ENCODE measurements around the gene TRIM17.
A peak's percentile ranks its signal among the peaks of the same experiment; 100 is the strongest.

Gene TRIM17, protein sequence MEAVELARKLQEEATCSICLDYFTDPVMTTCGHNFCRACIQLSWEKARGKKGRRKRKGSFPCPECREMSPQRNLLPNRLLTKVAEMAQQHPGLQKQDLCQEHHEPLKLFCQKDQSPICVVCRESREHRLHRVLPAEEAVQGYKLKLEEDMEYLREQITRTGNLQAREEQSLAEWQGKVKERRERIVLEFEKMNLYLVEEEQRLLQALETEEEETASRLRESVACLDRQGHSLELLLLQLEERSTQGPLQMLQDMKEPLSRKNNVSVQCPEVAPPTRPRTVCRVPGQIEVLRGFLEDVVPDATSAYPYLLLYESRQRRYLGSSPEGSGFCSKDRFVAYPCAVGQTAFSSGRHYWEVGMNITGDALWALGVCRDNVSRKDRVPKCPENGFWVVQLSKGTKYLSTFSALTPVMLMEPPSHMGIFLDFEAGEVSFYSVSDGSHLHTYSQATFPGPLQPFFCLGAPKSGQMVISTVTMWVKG

GRCh38 chr1:228416217-228416933 is at the start of gene TRIM17:
Gene TRIM17 (minus strand): TSS chr1:228416861. CDS start chr1:228415072, 1,789 bp downstream.
- peak; percentile 66 for DNase-seq
- Mint-ChIP-seq H3K27me3 (peaks cover 50% of the 10 kb centered on the region), H3K9me3 (no peaks in the 10 kb centered on the region), H3K4me1 (peaks cover 24% of the 10 kb centered on the region), H3K4me3 (peak within 1 kb of the TSS; percentile 72), H3K36me3 (peaks cover 4% of the 10 kb centered on the region), H3K27ac (no peak within 1 kb of the TSS)
- CTCF ChIA-PET = no interaction called here

DNA sequence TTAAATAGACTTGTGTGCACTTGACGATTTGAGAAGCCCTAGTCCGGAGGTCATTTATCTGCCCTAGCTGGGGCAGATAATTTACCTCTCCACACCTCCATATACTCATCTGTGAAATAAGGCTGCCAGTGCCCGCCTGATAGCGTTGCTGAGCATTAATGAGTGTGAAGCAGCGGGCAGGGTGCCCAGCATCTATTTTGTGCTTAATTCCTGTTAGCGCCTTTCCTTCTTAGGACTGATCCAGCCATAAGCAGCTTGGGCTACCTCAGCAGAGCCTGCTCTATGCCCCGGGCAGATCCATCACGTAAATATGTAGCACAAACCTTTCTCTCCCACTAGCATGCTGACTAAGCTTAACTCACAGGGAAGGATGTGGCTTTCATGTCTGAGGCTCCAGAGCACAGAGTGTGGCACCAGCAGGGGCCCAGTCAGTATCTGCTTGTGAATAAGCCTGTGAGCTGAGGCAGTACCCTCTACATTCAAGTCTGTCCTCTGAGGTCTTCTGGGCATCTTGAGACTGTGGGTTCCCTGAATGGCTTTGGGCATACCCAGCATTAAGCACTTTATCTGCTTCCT is 49.0 kb upstream of the TRIM17 start:
- Mint-ChIP-seq H3K36me3 (peaks cover 17% of the 10 kb centered on the region), H3K9me3 (no peaks in the 10 kb centered on the region), H3K27me3 (peaks cover 32% of the 10 kb centered on the region), H3K4me3 (peak overlapping the region; percentile 89), H3K27ac (peak overlapping the region; percentile 94), H3K4me1 (peaks cover 64% of the 10 kb centered on the region)
- DNase-seq = peak; percentile 50
- CTCF ChIA-PET = interaction anchor here (1.3 to 1.5 kb wide), 4 partner anchors 8 to 35 kb away, joined by 3 to 9 read pairs (median 7); partner anchors contain the start of gene RNF187

GRCh38 chr1:228465141-228465540 is 48.5 kb upstream of the TRIM17 start:
- CTCF ChIA-PET = interaction anchor here (0.9 to 1.5 kb wide), 7 partner anchors 8 to 334 kb away, joined by 3 to 9 read pairs (median 5); partner anchors contain the start of gene RNF187
- no peak for DNase-seq
- Mint-ChIP-seq H3K27me3 (peaks cover 29% of the 10 kb centered on the region), H3K27ac (peak overlapping the region; percentile 94), H3K4me1 (peaks cover 68% of the 10 kb centered on the region), H3K9me3 (no peaks in the 10 kb centered on the region), H3K36me3 (peaks cover 17% of the 10 kb centered on the region), H3K4me3 (peak overlapping the region; percentile 89)

DNA sequence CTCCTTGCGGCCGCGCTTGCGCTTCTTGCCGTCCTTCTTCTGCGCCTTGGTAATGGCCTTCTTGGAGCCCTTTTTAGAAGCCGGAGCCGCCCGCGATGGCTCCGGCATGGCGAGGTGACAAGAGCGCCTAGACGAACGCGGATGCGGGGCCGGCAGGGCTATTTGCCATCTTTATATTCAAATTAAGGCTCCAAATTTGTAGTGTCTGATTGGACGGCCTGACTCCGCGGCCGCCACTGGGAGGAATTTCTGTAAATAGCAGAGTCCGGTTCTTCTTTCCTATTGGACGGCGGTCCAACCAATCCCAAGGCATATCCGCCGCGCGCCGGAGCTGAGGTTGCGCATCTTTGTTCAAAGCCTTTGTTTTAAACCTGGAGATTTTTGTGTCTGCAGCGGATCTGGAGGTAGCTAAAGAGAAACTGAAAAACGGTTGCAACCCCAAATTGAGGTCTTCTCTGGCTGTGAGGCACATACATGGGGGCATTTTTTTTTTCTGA is 47.9 kb upstream of the TRIM17 start:
- CTCF ChIA-PET = interaction anchor here (0.9 to 1.5 kb wide), 5 partner anchors 9 to 333 kb away, joined by 3 to 6 read pairs (median 3); no protein-coding TSS in a partner anchor
- Mint-ChIP-seq H3K9me3 (no peaks in the 10 kb centered on the region), H3K27me3 (peaks cover 23% of the 10 kb centered on the region), H3K4me3 (peak overlapping the region; percentile 89), H3K27ac (peak overlapping the region; percentile 94), H3K4me1 (peaks cover 70% of the 10 kb centered on the region), H3K36me3 (peaks cover 17% of the 10 kb centered on the region)
- peak; percentile 96 for DNase-seq

DNA sequence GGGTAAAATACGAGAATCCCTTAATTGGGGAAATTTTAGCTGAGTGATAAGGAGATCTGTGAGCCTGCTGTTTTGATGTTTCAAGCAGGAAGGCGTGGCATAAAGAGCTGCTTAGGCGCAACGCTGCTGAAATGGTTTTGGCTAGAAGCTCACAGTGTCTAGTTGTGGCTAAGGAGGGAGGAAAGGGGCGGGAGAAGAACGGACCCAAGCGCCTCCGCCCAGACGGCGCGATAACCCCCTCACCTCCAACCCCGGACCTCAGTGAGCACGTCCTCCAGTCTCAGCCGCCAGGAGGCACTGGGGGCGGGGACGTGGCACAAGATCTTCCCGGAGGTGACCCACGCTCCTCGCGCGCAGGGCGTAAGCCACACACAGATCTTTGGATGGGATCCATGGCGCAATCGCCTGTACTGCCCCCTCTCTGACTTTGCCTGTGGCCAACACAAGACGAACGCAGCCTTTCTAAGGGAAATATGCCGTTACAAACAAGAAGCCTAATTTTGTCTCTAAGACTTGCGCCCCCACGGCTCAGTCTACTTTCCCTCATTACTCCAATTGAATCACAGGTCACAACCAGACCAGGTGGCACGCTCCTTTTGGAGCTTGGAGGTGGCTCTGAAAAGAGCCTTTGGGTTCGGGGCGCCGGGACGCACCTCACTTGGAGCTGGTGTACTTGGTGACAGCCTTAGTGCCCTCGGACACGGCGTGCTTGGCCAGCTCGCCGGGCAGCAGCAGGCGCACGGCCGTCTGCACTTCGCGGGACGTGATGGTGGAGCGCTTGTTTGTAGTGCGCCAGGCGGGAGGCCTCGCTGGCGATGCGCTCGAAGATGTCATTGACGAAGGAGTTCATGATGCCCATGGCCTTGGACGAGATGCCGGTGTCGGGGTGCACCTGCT is 47.1 kb upstream of the TRIM17 start:
- peaks cover 75% of the 10 kb centered on the region for H3K4me1 Mint-ChIP-seq
- peak; percentile 89 for DNase-seq
- H3K27me3 Mint-ChIP-seq = peaks cover 16% of the 10 kb centered on the region
- CTCF ChIA-PET = interaction anchor here (0.7 to 1.4 kb wide), 6 partner anchors 9 to 333 kb away, joined by 3 to 6 read pairs (median 4); no protein-coding TSS in a partner anchor
- peak overlapping the region; percentile 89 for H3K4me3 Mint-ChIP-seq
- no peaks in the 10 kb centered on the region for H3K9me3 Mint-ChIP-seq
- H3K36me3 Mint-ChIP-seq = peaks cover 20% of the 10 kb centered on the region
- H3K27ac Mint-ChIP-seq = peak overlapping the region; percentile 94

DNA sequence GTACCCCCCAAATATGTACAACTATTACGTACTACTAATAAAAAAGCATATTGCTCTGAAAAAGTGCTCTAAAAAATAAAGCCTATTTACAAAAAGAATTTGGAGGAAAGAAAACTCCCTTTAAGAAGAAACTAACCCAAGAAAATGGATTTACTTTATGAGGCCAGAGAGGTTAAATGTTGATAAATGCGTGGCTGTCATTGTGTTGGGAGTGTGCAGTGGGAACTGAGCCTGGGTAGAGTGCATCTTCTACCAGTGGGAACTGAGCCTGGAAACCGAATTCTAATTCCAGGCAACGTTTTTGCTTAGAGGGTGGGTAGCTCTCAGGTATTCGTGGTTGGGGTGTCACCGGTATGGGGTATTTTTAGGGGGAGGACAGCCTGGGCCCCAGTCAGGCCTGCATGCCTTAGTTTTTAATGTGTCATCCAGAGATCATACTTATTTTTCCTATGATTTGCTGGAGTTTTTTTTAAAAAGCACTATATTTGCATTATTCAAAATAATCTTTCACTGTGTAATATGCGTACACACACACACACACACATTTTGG is 46.4 kb upstream of the TRIM17 start:
- Mint-ChIP-seq H3K4me1 (peaks cover 75% of the 10 kb centered on the region), H3K36me3 (peaks cover 21% of the 10 kb centered on the region), H3K27me3 (peaks cover 15% of the 10 kb centered on the region), H3K4me3 (peak overlapping the region; percentile 89), H3K27ac (peak overlapping the region; percentile 94), H3K9me3 (no peaks in the 10 kb centered on the region)
- CTCF ChIA-PET = interaction anchor here (0.7 to 1.4 kb wide), 3 partner anchors 15 to 50 kb away, joined by 3 to 4 read pairs (median 3); no protein-coding TSS in a partner anchor
- DNase-seq = no peak

DNA sequence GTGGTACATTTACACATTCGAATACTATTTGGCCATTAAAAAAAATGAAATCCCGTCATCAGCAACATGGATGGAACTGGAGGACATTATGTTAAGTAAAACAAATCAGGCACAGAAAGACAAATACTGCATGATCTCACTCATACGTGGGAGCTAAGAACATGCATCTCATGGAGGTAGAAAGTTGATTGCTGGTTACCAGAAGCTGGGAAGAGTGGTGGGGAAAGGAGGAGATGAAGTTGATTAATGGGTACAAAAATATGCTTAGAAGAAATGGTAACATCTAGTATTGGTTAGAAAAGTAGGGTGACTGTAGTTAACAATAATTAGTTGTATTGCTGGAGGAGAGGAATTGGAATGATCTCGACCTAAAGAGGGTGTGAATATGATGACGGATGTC is 45.9 kb upstream of the TRIM17 start:
- H3K27ac Mint-ChIP-seq = peak overlapping the region; percentile 94
- H3K4me3 Mint-ChIP-seq = peak overlapping the region; percentile 89
- H3K9me3 Mint-ChIP-seq = no peaks in the 10 kb centered on the region
- DNase-seq = no peak
- CTCF ChIA-PET = interaction anchor here (1.0 kb wide), 1 partner anchor 15 kb away, joined by 3 read pairs; no protein-coding TSS in a partner anchor
- H3K4me1 Mint-ChIP-seq = peaks cover 75% of the 10 kb centered on the region
- peaks cover 13% of the 10 kb centered on the region for H3K27me3 Mint-ChIP-seq
- H3K36me3 Mint-ChIP-seq = peaks cover 21% of the 10 kb centered on the region

DNA sequence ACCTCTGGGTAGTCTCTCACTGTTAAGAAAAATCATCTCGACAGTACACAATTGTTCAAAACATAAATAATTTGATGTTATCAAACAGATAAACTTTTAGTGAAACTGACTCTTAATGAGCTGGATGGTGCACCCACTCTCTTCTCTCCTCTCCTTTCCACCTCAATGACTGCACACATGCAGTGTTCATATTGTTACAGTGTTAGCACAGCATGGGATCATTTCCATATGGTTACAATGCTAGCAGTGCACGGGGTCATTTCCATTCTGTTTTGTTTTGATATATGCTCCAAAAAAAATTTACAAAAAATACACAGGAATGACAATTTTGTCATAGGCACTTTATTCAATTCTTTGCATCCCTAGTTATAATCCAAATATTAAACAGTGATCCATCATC is 44.2 kb upstream of the TRIM17 start:
- no peak for DNase-seq
- H3K27me3 Mint-ChIP-seq = peaks cover 9% of the 10 kb centered on the region
- H3K4me3 Mint-ChIP-seq = peak overlapping the region; percentile 46
- no peaks in the 10 kb centered on the region for H3K9me3 Mint-ChIP-seq
- H3K36me3 Mint-ChIP-seq = peaks cover 21% of the 10 kb centered on the region
- CTCF ChIA-PET = interaction anchor here (4.4 kb wide), 1 partner anchor 12 kb away, joined by 16 read pairs; no protein-coding TSS in a partner anchor
- peaks cover 72% of the 10 kb centered on the region for H3K4me1 Mint-ChIP-seq
- no peak overlapping the region for H3K27ac Mint-ChIP-seq

GRCh38 chr1:228459091-228459993 is 42.7 kb upstream of the TRIM17 start:
- Mint-ChIP-seq H3K4me3 (peak overlapping the region; percentile 89), H3K27me3 (peaks cover 9% of the 10 kb centered on the region), H3K36me3 (peaks cover 23% of the 10 kb centered on the region), H3K27ac (peak overlapping the region; percentile 99), H3K4me1 (peaks cover 68% of the 10 kb centered on the region), H3K9me3 (no peaks in the 10 kb centered on the region)
- peak; percentile 78 for DNase-seq
- CTCF ChIA-PET = interaction anchor here (1.1 to 4.4 kb wide), 5 partner anchors 13 to 460 kb away, joined by 3 to 16 read pairs (median 9); no protein-coding TSS in a partner anchor

GRCh38 chr1:228457396-228458176 is 40.9 kb upstream of the TRIM17 start:
- peak; percentile 92 for DNase-seq
- H3K9me3 Mint-ChIP-seq = no peaks in the 10 kb centered on the region
- H3K36me3 Mint-ChIP-seq = peaks cover 22% of the 10 kb centered on the region
- peak overlapping the region; percentile 99 for H3K27ac Mint-ChIP-seq
- H3K4me3 Mint-ChIP-seq = peak overlapping the region; percentile 89
- H3K4me1 Mint-ChIP-seq = peaks cover 65% of the 10 kb centered on the region
- peaks cover 9% of the 10 kb centered on the region for H3K27me3 Mint-ChIP-seq
- CTCF ChIA-PET = interaction anchor here (0.5 to 4.4 kb wide), 9 partner anchors 8 to 292 kb away, joined by 3 to 16 read pairs (median 9); partner anchors contain the start of gene IBA57

DNA sequence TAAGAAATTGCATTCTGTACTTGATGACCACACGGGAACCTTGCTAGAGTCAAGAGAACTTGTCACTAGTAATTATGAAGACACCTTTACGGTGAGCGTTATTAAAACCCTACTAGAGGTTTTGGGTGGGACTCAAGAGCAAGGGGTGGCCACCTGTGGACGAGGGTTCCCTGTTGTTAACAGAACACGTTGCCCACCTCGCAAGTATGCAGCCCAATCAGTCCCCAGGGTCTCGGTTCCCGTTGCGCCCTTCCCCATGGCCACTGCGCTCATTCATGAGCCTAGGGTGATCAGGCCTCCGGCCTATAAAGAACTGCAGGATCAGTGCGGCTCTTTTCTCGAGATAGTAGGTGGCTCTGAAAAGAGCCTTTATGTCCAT is 40.3 kb upstream of the TRIM17 start:
- CTCF ChIA-PET = interaction anchor here (0.8 to 4.4 kb wide), 10 partner anchors 9 to 291 kb away, joined by 3 to 16 read pairs (median 7); partner anchors contain the start of gene IBA57
- Mint-ChIP-seq H3K9me3 (no peaks in the 10 kb centered on the region), H3K27ac (peak overlapping the region; percentile 99), H3K27me3 (peaks cover 9% of the 10 kb centered on the region), H3K36me3 (peaks cover 19% of the 10 kb centered on the region), H3K4me1 (peaks cover 59% of the 10 kb centered on the region), H3K4me3 (peak overlapping the region; percentile 89)
- no peak for DNase-seq

All from activated naive CD4-positive, alpha-beta T cell treated with anti-CD3 and anti-CD28 coated beads, Interleukin-2, amount 10 ng/mL, durations not matched to agents 7 days and 5 days (primary cell).